HPDE6-E6E7 (cell line): ENCODE results near the gene KIAA1217.
"Not testable (repeated sequence)": the region's sequence is repeated elsewhere in the genome, so short reads cannot be mapped to it uniquely, and the experiment has no call there.

Experiments
- DNase-seq: peaks from one replicate; pipeline ENCODE4 v3.0.0; 2011; ENCODE audit warnings: missing footprints; ENCODE audit errors: extremely low spot score

The KIAA1217 gene

DNA sequence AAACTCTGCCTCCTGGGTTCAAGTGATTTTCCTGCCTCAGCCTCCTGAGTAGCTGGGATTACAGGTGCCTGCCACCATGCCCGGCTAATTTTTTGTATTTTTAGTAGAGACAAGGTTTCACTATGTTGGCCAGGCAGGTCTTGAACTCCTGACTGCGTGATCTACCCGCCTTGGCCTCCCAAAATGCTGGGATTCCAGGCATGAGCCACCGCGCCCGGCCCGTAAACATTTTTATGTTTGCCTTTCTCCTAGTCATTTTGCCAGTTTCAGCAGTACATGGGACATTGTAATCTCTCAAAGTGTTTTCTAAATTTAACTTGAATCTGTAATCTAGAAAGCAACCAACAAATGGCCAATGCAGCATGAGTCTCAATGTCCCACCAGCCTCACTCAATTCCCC lies 128.8 kb downstream of the KIAA1217 start:
- DNase-seq, result not testable (repeated sequence)

DNA sequence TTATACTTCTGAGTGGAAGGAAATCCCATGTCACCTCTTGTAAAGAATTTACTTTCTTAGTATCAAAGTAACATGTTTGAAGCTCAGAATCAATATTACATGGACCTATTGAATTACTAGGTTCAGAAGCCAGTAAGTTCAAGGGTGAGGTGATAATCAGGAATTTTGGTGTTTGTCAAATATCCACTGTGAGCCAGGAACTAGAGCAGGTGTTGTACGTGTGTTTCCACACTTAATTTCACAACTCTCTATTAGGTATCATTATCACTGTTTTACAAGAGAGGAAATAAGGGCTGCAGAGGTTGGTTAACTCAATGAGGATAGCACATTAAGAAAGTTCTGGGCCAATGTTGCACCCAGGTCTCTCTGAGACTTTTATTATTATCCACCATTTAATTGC lies 130.4 kb downstream of the KIAA1217 start:
- no peak for DNase-seq

GRCh38 chr10:24340446-24340845 lies 131.5 kb downstream of the KIAA1217 start:
- no peak for DNase-seq

- DNase-seq, result no peak
Measured at GRCh38 chr10:24340883-24341282, 131.9 kb downstream of the KIAA1217 start.

DNA sequence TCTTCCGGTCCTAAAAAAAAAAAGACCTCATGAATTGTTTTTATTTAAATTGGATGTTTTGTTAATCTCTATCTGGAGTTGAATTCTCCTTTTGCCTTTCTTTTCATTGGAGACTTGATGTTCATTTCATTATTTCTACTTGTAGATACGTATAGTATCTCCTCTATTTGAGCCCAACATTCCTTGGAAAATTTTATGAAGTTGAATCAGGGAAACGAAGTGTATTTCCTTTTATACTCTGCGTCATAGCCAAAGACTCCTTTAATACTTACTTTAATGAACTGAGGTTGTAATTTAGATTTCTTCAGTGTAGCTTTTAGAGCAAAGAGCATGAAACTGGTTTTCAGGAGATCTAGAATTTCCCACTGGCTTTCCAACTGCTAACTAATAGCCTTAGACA lies 132.4 kb downstream of the KIAA1217 start:
- DNase-seq, result no peak

GRCh38 chr10:24341897-24342296 lies 133.0 kb downstream of the KIAA1217 start:
- no peak for DNase-seq

GRCh38 chr10:24343686-24344085 lies 134.7 kb downstream of the KIAA1217 start:
- no peak for DNase-seq

DNA sequence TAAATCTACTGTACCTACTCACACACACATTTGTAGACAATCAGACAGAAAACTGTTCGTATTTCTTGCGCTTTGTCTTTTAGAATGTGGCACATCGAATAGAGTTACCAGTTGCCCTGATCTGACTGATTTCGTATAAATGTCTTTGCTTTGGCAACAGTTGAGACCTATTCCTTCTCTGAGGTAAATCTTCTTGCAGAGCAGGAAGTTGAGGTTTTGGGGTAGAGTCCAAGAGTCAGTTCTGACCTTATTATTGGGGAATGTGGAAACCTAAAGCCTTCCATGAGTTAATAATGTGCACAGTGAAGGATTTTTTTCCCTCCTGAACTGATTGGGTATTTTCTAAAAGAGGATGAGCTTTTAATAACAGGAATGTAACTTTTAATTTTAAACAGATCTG lies 135.3 kb downstream of the KIAA1217 start:
- peak; percentile 37 for DNase-seq

DNA sequence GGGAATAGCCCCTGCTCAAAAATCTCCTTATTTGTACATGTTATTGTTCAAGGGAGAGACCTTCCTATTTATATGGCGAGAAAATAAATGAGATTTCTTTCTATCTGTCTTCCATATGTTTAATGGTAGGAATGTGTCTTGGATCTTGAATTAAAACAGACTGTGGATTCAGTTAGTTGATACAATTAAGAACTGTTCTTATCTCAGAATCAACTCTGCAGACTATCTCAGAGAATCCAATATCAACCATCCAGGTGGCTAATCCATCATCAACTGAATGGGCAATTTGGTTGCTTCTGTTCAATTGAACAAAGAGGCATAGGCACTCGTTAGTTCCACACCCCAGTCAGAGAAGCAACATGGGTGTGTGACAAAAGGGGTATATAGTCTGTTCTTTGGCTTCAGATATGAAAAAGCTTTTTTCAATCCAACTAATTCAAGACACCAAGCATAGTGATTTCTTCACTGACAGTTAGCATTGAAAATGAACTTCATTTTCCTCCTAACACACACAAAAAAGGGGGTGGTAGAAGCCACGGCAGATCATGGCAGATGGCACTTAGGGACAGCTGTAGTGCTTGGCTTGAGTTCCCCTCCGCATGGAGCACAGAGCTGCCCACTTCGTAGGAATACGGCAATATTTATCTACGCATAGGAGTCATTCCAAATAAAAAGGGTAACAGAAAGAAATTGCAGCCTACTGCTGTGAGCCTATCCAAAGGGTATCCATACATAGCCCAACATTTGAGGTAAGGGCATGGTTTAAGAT lies 135.9 kb downstream of the KIAA1217 start:
- DNase-seq, result no peak

- no peak for DNase-seq
Measured at GRCh38 chr10:24346877-24347519, 138.1 kb downstream of the KIAA1217 start.

DNA sequence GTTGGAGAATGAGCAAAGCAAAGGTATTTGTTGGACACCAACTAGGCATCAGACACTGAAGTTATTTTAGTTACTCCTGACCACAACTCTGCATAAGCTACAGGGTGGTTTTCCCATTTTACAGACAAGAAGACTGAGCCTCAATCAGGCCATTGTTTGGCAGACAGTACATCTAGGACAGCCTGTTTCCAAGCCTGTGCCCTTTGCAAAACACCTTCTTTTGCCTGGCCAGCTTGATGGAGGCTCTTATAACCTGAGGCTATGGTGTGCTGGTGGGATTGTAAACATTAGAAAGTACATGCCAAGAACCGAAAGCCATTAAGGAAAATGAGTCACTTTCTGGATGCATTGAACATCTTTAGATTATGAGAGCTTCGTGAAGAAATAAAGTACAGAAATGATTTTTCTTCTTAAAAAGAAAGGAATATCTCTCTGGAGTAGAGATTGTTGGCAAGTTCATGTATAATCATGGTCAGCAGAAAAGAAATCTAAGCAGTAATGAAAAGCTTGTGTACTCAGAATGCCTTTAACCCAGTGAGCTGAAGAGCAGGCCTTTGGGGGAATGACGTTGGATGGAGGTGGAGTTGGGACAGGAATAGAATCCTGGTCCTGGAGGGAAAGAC lies 140.6 kb downstream of the KIAA1217 start:
- no peak for DNase-seq

DNA sequence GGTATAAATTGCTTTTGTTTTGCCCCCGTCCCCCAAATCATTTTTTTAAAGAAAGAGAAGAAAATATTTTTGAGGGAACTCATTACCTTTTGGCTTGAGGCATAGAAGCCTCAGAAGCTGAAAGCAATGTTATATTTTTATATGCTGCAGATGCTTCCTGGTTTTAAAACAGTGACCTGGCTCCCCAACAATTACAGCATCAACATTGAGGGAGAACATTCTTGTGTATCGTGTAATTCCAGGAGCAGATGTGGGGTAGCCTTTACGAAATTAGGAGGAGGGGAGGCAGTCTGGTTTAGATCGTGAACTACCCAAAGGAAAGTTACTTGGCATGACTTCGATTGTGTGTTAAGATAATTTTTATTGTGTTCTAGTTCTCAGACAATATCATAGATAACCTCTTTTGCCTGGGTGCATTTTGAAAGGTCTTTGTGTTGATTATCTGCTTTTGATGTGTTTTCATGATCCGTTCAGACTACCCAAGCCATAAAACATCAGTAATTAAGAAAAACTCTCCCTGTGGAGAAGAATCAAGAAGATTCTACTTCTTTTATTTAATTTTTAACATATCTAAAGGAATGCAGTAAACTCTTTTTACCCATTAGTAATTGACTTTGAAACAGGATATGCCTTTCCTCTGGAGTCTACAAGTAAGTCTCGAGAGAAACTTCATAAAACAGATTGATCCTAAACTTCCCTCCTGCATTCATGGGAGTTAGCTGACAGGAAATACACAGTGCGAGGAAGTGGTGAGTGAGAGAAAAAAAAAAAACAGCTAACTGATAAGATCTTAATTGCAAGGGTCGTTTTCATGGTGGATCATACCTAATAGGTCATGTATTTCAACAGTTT lies 141.4 kb downstream of the KIAA1217 start:
- no peak for DNase-seq

GRCh38 chr10:24350922-24351225 lies 141.9 kb downstream of the KIAA1217 start:
- not testable (repeated sequence) for DNase-seq

DNA sequence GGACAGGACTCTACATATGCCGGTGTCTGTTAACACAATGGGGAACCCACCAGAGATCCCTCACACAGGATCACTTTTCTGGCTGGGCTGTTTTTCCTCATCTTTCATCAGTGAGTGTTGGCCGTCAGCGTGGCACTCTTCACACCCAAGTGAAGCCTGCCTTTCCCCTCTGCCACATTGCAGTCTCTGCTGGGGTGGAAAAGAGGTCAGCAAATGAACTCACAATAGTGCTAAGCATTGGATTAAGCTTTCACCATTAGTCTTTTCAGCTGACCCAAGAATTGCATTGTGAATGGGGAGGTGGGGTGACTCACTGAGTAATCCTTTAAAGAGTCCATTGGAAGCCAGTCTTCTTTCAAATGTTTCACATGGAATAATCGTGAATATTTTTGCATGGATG lies 143.0 kb downstream of the KIAA1217 start:
- DNase-seq, result no peak

DNA sequence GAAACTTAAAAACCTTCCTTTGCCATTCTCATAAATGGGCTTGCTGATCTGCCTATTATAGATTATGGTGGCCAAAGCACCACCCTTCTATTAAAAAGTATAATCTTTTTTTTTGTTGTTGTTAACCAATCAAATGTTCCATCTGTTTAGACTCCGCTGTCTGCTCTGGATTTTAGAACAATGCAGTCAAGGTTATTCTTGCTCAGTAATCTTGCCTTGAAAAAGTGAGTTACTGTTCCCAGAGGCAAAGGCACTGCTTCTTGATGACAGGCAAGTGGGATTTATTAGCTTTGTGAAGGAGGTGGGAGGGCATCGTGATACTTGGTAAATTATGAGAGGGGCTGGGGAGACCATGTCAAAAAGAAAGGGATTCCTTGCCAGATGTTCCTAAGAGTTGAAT lies 143.5 kb downstream of the KIAA1217 start:
- DNase-seq, result no peak

GRCh38 chr10:24353319-24353718 lies 144.4 kb downstream of the KIAA1217 start:
- no peak for DNase-seq

DNA sequence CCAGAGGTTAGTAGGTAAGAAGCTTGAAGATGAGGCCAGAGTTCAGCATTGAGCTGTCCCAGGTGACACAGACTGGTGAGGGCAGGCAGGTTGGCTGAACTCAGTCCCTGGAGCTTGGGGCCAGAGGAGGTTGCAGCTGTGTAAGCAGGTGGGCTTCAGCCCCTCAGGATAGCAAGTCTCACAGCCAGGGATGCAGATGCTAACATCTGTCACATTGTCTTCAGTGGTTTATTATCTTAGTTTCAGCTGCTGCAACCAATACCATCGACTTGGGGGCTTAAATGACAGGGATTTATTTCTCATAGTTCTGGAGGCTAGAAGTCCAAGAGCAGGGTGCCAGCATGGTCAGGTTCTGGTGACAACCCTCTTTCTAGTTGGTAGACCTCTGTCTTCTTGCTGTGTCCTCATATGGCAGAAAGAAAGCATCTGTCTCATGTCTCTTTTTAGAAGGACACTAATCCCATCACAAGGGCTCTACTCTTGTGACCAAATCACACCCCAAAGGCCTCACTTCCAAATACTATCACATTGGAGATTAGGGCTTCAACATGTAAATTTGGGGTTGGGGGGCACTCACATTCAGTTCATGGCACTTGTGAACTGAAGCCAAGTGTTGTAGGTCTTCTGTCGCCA lies 146.2 kb downstream of the KIAA1217 start:
- DNase-seq, result no peak

DNA sequence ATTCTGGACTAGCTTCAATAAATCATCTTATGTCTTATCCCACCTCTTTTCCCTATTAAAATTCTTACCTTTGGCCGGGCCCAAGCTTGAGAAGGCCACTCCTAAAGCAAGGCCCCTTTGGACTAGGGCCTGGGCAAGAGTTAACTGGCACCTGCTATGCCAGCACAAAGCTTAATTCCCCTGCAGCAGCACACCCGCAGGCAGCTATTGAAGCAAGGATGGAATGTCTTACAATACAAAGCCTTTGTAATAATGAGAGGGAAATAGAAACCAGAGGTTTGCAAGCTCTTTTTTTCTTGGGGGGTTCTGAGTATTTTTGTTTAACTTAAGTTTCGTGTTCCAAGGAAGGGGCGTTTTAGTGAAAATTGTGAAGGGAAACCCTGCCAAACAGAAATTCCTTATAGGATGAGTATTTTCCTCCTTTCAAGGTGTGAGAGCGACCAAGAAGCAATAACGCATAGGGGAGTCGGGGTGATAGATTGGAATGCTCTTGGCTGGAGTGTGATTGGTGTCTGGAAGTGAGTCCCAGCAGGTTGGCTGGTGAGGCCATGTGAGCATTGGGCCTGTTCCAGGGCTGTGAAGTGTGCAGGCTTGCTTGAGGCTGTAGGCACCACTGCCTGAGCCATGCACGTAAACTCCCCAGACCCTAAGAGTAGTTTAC lies 148.5 kb downstream of the KIAA1217 start:
- DNase-seq, result no peak

GRCh38 chr10:24358022-24358421 lies 149.1 kb downstream of the KIAA1217 start:
- DNase-seq, result no peak

GRCh38 chr10:24360282-24361127 lies 151.6 kb downstream of the KIAA1217 start:
- DNase-seq, result peak; percentile 22
